ENCODE data around the gene AKR1C1.
"Not testable (repeated sequence)": the region's sequence is repeated elsewhere in the genome, so short reads cannot be mapped to it uniquely, and the experiment has no call there.

AKR1C1 gene

GRCh38 chr10:4962876-4963814 lies at the start of gene AKR1C1:
TSS of gene AKR1C1 (plus strand) at chr10:4963415. CDS start at chr10:4963445, 30 bp downstream.
- DNase-seq, result peak in 1 of 2 experiments; percentile 35

DNA sequence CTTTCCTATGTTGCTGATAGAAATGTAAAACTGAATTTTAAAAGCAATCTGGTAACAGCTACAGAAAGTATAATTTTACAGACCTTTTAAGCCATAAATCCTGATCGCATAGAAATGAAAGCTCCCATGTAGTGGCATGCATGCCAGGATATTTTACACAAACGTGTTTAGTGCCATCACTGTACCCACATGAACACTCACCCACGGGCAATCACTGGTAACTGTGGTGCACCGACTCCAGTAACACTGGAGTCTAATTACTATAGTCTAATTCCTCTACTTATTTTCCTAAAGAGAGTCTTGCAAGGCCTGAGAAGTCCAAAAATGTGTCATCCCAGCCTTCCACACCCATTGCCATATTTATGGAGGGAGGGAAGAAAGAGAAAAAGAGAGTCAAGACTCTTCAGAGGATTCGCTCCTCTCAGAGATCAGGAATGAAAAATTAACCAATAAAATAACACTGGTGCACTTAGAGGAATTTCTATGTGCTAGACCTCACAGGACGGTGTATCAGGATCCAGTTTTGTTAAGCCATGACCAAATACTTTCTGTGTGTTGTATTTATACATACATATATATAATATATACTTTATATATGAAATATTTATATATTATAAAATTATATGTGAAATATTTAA lies 48.9 kb upstream of the AKR1C1 start:
- DNase-seq, result no peak

DNA sequence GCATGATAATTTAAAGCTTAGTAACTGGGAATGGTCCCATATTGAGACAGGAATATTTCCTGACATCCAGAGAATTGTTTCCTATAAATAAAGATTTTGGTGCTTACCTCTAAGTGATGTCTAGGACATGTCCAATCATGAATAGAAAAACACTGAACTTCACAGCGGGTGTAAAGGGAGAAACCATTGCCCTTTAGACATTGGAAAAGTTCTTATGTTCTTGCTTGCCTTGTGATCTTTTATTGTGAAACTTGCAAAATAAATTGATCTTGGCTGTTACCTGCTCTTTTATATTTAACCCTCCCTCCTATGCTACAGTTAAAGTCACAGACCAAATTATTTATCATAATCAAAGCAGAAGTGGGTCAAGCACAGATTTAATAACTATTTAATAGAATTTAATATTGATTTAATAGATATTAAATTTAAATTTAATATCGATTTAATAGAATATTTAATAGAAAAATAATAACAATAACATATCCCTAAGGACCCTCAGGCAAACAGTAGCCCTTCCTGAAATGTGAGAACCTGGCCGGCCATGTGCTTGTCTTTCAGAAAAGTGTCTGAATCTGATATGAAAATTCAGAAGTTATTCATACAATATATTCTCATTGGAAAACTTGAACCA lies 47.0 kb upstream of the AKR1C1 start:
- DNase-seq, result no peak

- no peak for DNase-seq
Observed at GRCh38 chr10:4918236-4918635, 45.0 kb upstream of the AKR1C1 start.

DNA sequence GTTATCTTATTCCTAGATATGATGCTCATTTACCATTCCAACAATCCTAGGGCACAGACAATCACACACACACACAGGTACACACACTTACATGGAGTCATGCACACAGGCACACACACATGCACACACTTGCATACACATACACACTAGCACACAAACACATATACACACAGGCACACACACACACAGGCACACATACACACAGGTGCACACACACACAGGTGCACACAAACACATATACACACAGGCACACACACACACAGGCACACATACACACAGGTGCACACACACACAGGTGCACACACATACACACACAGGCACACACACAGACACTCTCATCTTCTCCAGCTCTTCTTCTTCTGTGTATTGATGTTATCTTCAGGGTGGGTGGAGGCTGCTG lies 38.7 kb upstream of the AKR1C1 start:
- DNase-seq, result not testable (repeated sequence)

DNA sequence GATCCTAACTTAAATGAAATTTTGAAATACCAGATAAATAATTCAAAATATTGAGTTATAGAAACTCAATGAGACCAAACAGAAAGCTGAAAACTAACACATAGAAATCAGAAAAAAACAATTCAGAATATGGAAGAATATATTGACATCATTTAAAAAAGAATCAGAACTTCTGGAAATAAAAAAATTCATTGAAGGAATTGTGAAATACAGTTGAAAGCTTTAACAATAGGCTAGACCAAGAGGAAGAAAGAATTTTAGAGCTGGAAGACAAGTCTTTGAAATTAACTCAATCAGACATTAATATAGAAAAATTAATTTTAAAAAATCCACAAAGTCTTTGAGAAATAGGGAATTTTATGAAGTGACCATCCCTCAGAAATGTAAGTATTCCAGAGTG lies 36.8 kb upstream of the AKR1C1 start:
- no peak for DNase-seq

GRCh38 chr10:4931587-4931986 lies 31.6 kb upstream of the AKR1C1 start:
- DNase-seq, result no peak

- no peak for DNase-seq
Observed at GRCh38 chr10:4934391-4934987, 28.7 kb upstream of the AKR1C1 start.

DNA sequence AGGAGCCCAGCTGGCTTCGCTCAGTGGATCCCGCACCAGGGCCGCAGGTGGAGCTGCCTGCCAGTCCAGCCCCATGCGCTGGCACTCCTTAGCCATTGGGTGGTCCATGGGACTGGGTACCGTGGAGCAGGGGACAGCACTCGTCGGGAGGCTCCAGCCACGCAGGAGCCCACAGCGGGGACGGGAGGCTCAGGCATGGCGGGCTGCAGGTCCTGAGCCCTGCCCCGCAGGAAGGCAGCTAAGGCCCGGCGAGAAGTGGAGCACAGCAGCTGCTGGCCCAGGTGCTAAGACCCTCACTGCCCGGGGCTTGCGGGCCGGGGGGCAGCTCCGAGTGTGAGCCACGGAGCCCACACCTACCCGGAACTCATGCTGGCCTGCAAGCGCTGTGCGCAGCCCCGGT lies 25.9 kb upstream of the AKR1C1 start:
- DNase-seq, result no peak

GRCh38 chr10:4939224-4940072 lies 23.8 kb upstream of the AKR1C1 start:
- no peak for DNase-seq

- not testable (repeated sequence) for DNase-seq
Observed at GRCh38 chr10:4940073-4940428, 23.2 kb upstream of the AKR1C1 start.

DNA sequence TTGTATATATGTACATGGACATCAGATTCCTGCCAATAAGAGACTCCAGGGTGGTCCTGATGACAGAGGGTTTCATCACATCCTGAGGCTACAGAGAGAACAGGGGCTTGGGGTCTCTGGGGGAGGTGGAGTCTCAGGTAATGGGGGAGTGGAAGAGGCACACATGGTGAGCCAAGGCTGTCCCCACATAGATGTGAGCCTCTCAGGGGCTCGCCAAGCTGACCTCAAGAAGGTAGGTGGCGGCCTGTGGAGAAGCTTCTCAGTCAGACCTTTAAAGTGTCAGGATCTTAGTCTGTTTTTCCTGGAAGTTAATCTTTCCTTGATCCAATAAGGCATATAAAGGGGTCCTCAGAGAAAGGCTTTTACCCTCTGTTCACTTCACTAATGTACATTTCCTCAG lies 22.3 kb upstream of the AKR1C1 start:
- DNase-seq, result not testable (repeated sequence)

GRCh38 chr10:4941540-4942330 lies 21.5 kb upstream of the AKR1C1 start:
- DNase-seq, result peak; percentile 40 to 64

- not testable (repeated sequence) for DNase-seq
Observed at GRCh38 chr10:4942931-4943330, 20.3 kb upstream of the AKR1C1 start.

DNA sequence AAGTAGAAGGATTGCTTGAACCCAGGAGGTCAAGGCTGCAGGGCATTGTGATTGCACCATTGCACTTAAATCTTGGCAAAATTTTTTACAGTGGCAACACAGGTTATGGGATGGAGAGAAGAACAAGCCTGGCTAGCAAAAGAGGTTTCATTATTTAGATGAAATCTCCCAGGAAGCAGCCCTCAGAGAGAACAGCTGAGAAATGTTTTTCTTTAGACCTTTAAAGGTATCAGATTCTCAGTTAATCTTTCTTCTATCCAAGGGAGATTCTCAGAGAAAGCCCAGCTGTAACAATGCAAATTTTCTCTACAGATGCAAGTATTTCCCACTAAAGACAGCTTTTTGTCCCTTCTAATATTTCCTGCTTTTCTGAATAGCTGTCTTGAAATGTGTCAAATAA lies 19.8 kb upstream of the AKR1C1 start:
- DNase-seq, result not testable (repeated sequence)

DNA sequence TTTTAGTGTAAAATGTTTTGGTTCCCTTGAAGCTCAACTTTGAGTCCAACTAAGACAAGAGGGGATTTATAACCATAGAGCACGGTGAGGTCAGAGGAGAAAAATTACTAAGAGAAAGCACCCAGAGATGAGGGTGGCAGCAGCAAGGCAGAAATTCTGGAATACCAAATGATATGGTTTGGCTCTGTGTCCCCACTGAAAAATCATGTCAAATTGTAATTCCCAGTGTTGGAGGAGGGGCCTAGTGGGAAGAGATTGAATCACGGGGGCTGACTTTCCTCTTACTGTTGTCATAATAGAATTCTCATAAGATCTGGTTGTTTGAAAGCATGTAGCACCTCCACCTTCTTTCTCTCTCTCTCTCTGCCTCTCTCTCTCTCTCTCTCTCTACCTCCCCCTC lies 19.4 kb upstream of the AKR1C1 start:
- no peak for DNase-seq

- no peak for DNase-seq
Observed at GRCh38 chr10:4944841-4945240, 18.4 kb upstream of the AKR1C1 start.

DNA sequence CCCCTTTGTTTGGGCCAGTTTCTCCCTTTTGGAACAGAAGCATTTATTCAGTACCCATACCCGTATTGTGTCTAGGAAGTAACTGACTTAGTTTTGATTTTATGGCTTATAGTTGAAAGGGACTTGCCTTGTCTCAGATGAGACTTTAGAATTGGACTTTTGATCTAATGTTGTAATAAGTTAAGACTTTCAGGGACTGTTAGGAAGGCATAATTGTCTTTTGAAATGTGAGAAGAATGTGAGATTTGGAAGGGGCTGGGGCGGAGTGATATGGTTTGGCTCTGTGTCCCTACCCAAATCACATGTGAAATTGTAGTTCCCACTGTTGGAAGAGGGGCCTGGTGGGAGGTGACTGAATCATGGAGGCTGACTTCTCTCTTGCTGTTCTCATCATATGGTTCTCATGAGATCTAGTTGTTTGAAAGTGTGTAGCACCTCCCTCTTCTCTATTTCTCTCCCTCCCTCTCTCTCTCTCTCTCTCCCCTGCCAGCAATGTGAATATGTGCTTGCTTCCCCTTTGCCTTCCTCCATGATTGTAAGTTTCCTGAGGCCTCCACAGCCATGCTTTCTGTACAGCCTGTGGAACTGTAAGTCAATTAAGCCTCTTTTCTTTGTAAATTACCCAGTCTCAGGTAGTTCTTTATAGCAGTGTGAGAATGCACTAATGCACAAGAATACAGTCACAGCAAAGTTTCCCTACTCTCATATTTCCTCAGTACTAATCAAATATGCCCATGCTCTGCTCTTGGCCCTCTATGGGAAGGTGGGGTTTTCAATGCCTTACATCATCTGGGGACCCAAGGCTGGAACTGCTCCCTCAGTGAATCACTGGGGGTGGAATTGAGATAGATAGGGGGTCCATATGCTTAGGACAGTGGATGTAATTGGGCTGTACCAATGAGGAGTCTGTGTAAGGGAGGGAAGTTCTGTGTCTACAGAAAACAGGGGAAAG lies 17.2 kb upstream of the AKR1C1 start:
- no peak for DNase-seq

DNA sequence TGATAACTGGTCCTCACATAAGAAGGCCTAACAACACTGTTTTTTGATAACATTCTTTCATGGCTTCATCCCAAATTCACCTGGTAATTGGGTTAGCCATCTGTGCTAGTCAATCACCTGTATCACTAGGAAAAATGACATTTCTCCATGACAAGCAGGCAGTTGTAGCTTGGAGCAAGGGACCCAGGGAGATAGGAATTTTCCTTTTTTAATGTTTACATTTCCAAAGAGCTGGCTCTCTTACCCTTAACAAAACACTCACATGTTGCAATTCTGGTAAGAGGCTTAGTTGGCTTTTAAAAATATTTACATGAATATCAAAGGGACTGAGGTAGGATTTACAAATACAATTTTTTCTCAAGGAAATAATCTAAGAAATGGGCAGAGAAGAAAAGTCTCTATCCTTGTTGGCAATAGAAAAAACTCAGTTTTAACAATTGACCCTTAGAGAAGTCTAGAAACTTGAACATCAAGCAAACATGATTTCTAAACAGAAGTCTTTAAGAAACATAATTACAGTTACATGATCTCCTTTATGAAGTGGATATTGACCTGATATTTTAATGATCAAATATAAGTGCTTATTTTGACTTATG lies 16.1 kb upstream of the AKR1C1 start:
- DNase-seq, result no peak

All from SHP77 (cell line).